ENCODE results near the gene ANKS1B. TPM values are rescaled to one million over a fixed set of nuclear protein-coding genes. Genes with fewer than 3 reads are reported as not detected.

The ANKS1B gene
- polyA plus RNA-seq, 1 experiment, result 0.27 TPM

GRCh38 chr12:99282624-99283023, 702.1 kb downstream of the ANKS1B start:
- Histone ChIP-seq H3K27me3 (ENCODE audit: control insufficient read depth, insufficient read depth, low read length) (no peaks in the 10 kb centered on the region), H3K4me3 (ENCODE audit: low read depth, low read length) (no peak overlapping the region), H3K36me3 (ENCODE audit: control insufficient read depth, insufficient read depth, low read length) (no peaks in the 10 kb centered on the region)
- no peak for DNase-seq (ENCODE audit: low read depth)
- CTCF ChIA-PET, result no interaction called here
- POLR2A ChIA-PET, result no interaction called here
- TF ChIP-seq CTCF (IDR thresholded peaks at IDR 0.05; ENCODE audit: insufficient read depth, low read depth, low read length), result no peak

GRCh38 chr12:99282086-99282485, 702.6 kb downstream of the ANKS1B start:
- CTCF ChIA-PET, result no interaction called here
- no peak for DNase-seq (ENCODE audit: low read depth)
- Histone ChIP-seq H3K36me3 (ENCODE audit: control insufficient read depth, insufficient read depth, low read length) (no peaks in the 10 kb centered on the region), H3K27me3 (ENCODE audit: control insufficient read depth, insufficient read depth, low read length) (no peaks in the 10 kb centered on the region), H3K4me3 (ENCODE audit: low read depth, low read length) (no peak overlapping the region)
- POLR2A ChIA-PET, result no interaction called here
- no peak for TF ChIP-seq CTCF (IDR thresholded peaks at IDR 0.05; ENCODE audit: insufficient read depth, low read depth, low read length)

- CTCF ChIA-PET, result no interaction called here
- POLR2A ChIA-PET, result no interaction called here
- DNase-seq (ENCODE audit: low read depth), result no peak
- no peak overlapping the region for H3K4me3 ChIP-seq (ENCODE audit: low read depth, low read length)
- TF ChIP-seq CTCF (IDR thresholded peaks at IDR 0.05; ENCODE audit: insufficient read depth, low read depth, low read length), result no peak
- no peaks in the 10 kb centered on the region for H3K36me3 ChIP-seq (ENCODE audit: control insufficient read depth, insufficient read depth, low read length)
- H3K27me3 ChIP-seq (ENCODE audit: control insufficient read depth, insufficient read depth, low read length), result no peaks in the 10 kb centered on the region
Observed at GRCh38 chr12:99281277-99281676, 703.5 kb downstream of the ANKS1B start.

- Histone ChIP-seq H3K4me3 (ENCODE audit: low read depth, low read length) (no peak overlapping the region), H3K36me3 (ENCODE audit: control insufficient read depth, insufficient read depth, low read length) (no peaks in the 10 kb centered on the region), H3K27me3 (ENCODE audit: control insufficient read depth, insufficient read depth, low read length) (no peaks in the 10 kb centered on the region)
- POLR2A ChIA-PET, result no interaction called here
- CTCF ChIA-PET, result no interaction called here
- DNase-seq (ENCODE audit: low read depth), result no peak
- TF ChIP-seq CTCF (IDR thresholded peaks at IDR 0.05; ENCODE audit: insufficient read depth, low read depth, low read length), result no peak
Observed at GRCh38 chr12:99278899-99279298, 705.8 kb downstream of the ANKS1B start.

GRCh38 chr12:99277591-99278379, 707.0 kb downstream of the ANKS1B start:
- Histone ChIP-seq H3K27me3 (ENCODE audit: control insufficient read depth, insufficient read depth, low read length) (no peaks in the 10 kb centered on the region), H3K4me3 (ENCODE audit: low read depth, low read length) (no peak overlapping the region), H3K36me3 (ENCODE audit: control insufficient read depth, insufficient read depth, low read length) (no peaks in the 10 kb centered on the region)
- CTCF ChIA-PET, result no interaction called here
- POLR2A ChIA-PET, result no interaction called here
- no peak for TF ChIP-seq CTCF (IDR thresholded peaks at IDR 0.05; ENCODE audit: insufficient read depth, low read depth, low read length)
- DNase-seq (ENCODE audit: low read depth), result no peak
